GM18519 (cell line): ENCODE results near the gene ADPRS.

Experiments
- ATAC-seq: cut with Tn5 transposase; IDR thresholded peaks from one replicate; pipeline ENCODE4 v1.9.1; 2021; ENCODE audit warnings: mild to moderate bottlenecking, moderate library complexity; ENCODE audit not compliant: unreplicated experiment, low FRiP score

The ADPRS gene

GRCh38 chr1:36087233-36088123 lies 1.2 kb upstream of the ADPRS start:
- no peak for ATAC-seq

GRCh38 chr1:36088265-36088576 lies 471 bp upstream of the ADPRS start:
- no peak for ATAC-seq

- no peak for ATAC-seq
Measured at GRCh38 chr1:36089393-36090121, 865 bp downstream of the ADPRS start.

DNA sequence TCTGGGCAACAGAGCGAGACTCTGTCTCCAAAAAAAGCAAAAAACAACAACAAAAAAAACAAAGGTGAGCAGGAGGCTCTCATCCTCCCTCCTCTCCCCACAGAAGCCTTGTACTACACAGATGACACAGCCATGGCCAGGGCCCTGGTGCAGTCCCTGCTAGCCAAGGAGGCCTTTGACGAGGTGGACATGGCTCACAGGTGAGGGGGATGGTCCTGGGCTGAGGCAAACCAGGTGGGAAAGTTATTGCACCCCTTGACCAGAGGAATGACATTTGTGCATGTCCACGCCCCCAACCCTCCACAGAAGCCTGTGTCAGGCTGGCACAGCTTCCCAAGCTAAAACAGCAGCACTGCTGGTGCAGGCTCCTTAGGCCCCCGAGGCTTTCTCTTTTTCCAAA lies 2.4 kb downstream of the ADPRS start:
- ATAC-seq: no peak

- ATAC-seq: no peak
Measured at GRCh38 chr1:36091698-36092097, 3.0 kb downstream of the ADPRS start.

- ATAC-seq: no peak
Measured at GRCh38 chr1:36092166-36092797, 3.6 kb downstream of the ADPRS start.

DNA sequence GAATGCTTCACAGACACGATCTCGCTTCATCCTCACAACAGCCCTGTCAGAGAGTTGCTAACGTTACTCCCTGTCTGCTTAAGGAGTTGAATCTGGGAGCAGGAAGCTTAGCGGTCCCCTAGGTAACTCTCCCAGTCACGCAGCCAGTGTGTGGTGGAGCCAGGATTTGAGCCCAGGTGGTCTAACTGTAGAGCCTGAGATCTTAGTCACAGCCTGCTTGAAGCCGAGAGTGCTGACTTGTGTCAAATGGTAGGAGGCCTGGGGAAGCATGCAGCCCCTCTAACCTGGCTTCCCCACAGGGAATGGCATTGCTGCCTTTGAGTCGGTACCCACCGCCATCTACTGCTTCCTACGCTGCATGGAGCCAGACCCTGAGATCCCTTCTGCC lies 4.1 kb downstream of the ADPRS start:
- no peak for ATAC-seq

DNA sequence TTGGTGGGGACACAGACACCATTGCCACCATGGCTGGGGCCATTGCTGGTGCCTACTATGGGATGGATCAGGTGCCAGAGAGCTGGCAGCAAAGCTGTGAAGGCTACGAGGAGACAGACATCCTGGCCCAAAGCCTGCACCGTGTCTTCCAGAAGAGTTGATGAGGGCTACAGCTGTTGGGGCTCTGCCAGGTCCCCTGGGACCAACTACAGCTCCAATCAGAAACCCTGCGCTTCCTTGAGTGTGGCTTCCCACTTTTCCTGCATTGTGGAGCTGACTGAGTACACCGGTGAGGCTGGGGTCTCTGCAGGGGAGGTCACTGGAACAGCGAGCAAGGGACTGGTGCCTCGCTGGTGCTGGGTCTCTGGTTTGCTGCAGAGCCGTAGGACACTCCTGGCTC lies 4.5 kb downstream of the ADPRS start:
- ATAC-seq: no peak

- no peak for ATAC-seq
Measured at GRCh38 chr1:36093929-36094328, 5.2 kb downstream of the ADPRS start.

- no peak for ATAC-seq
Measured at GRCh38 chr1:36094621-36095061, 5.9 kb downstream of the ADPRS start.

DNA sequence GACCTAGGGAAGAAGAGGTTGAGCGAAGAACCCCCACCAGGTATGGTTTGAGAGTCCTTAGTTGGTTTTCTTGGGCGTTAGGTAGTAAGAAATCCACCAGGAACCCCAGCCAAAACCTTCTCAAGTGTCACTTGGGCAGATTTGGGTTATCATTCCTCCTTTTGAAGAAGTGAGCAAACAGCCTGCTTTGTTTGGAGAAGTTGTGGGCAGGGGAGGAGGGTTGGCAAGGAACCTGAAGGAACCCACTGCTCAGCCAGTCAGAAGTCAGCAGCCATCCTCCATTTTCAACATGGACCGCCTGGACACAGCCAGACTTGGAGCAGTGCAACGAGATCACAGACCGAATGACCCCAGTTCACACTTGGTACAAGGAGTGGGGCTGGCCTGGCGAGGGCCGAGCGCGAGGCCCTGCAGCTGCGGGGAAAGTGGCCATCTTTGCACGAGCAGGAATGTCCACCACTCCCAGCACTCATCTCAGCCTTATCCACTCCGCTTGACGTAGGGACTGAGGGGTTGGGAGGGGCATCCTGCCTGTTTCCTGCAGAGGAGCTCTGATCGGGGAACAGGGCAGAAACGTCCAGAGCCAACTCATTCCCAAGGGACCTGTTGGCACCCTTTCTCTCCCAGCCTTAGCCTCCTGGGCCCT lies 7.2 kb downstream of the ADPRS start:
- ATAC-seq: no peak

GRCh38 chr1:36096500-36097432 lies 8.1 kb downstream of the ADPRS start:
- no peak for ATAC-seq

DNA sequence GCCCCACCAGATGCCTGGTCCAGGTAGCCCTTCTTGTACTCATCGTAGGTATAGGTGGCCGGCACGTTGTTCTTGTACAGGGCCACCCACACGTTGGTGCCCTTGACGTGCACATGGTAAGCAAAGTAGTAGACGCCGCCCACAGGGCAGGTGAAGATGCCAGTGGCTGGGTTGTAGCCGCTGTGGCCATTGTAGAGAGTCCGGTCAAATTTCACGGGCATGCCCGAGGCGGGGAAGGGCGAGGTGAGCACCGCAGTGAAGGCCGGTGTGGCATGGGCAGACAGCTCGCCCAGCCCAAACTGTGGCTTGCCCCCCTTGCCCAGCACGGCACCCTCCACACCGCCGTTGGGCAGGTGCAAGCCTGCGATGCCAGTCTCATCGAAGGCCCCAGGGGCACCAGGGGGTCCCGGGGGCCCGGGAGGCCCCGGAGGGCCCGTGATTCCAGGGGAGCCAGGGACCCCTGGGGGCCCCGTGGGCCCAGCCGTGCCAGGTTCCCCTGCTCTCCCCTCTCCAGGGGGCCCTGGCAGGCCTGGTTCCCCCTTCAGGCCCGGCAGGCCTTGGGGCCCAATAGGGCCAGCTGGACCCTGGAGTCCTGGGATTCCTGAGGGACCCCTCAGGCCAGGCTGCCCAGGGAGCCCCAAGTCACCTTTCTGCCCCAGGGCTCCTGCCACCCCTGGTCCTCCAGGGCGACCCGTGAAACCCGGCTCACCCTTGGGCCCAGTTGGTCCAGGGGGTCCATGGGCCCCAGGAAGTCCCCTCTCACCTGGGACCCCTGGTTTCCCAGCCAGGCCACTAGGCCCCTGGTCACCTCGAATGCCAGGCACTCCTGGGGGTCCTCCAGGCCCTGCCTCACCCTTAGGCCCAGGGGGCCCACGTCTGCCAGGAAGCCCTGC lies 9.2 kb downstream of the ADPRS start:
- no peak for ATAC-seq

- ATAC-seq: no peak
Measured at GRCh38 chr1:36098650-36099365, 10.1 kb downstream of the ADPRS start.

DNA sequence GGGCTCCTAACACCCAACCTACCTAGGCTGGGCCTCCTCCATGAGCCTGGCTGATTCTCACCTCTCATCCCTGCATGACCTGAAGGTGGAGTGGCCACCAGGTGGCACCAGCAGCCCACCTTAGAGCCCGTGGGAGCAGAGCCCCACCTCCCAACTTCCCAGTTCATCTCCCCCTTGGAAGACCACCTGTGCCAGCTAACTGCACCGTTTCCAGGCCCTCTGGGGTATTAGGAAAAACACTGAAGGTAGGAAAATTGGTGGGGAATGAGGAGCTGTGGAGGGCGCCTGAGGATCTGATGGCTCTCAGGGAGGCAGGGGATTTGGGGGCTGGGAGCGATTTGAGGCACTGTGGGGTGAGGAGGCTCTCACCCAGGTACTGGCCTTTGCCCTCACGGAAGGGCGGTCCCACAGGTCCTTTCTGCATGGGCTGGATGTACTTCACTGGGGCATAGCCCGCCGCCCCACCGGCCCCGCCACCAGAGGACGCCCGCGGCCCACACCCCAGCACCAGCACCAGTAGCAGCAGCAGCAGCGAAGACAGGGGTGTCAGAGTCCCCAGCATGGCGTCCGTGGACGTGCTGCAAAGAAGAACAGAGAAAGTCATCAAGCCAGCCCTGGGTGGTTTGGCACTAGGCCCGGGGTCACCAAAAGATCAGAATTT lies 11.1 kb downstream of the ADPRS start:
- ATAC-seq: no peak

- ATAC-seq: no peak
Measured at GRCh38 chr1:36100376-36100775, 11.7 kb downstream of the ADPRS start.

GRCh38 chr1:36101546-36101945 lies 12.9 kb downstream of the ADPRS start:
- no peak for ATAC-seq

DNA sequence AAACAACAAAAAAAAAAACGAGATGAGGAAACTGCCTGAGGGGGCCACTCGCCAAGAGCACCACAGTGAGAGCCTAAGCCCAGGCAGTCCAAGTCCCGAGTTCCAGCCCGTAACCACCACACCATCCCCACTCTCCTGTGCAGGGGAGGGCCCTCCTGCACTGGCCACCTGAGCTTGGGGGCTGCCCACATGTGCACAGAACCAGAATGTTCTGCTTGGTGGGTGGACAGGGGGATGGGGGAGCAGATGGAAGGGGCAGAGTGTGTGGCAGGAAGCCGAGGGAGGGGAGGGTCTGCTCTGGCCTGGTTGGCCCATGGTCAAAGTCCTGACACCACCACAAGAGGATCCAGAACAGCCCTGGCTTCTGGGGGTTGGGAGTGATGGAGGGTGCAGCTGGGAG lies 17.6 kb downstream of the ADPRS start:
- no peak for ATAC-seq
